Activated CD4-positive, alpha-beta T cell treated with anti-CD3 and anti-CD28 coated beads, Interleukin-2, amount 50 U/mL, for 16 hours (primary cell): ENCODE data around the gene BAG5.

Source experiments
- DNase-seq: peaks from one replicate; pipeline ENCODE4 v3.0.0-alpha.2; 2020

Gene BAG5

DNA sequence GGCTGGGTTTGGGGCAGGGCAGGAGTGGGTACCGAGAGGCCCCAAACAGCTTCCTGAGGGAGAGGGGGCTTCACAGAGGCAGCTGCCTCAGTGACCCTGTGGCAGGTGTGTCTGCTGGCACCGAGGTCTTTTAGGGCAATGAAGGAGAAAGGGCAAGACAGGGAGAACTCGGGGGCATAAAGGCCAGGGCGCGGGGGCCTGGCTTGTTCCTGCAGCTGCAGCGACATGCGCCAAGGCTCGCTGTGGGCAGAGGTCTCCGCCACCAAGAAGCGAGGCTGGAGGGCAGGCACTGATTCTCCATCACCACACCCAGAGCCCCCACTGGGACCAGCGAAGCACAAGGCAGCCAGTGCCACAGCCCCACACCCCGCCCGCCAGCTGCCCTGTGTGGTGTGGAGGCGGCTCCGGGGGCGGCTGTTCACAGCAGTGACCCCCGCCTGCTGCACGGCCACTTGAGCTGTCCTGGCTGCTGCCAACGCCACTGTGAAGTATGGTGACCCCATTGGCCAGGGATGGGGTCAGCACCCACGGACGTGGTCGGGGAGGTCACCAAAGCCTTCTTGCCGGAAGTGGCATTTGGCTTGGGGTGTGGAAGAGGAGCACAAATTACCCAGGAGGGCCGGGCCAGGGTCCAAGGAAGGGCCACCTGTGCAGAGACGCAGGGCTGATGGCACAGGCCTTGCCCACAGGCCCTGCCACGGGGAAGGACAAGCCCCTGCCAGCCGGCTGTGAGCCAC is 16.4 kb downstream of the BAG5 start:
- DNase-seq, result no peak

- DNase-seq, result no peak
These were observed 17.1 kb downstream of the BAG5 start for GRCh38 chr14:103545219-103545914.

DNA sequence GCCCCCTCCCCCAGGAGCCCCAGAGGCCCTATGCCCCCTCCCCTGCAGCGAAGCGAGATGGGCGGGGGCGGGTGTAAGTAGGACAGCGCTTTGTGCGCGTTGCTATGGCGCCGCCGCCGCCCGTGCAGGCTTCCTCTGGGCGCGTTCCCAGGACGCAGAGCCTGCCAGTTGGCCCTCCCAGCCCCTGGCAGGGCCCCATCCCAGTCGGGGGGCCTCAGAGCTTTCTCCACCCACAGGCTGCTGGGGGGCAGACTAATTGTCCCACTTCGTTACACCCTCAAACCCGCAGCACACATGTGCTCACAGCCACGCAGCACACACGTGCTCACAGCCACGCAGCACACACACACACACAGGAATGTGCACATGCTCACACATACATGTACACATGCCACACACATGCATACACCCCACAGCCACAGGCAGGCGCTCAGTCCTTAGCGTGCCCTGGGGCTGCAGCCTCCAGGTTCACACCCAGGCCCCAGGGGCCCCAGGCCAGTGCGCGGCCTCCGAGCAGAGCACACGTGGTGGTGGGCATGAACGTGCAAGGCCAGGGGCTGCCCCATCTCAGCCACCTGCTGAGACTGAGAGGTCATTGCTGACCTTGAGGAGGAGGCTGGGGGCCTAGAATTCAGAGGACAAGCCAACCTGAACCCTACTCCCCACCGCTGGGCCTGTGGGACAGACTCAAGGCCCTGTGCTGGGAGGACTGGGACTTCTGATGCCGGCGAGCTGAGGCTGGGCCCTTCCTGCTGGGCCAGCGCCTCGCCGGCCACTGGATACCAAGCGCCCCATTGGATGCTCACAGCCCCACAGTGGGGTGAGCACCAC is 17.9 kb downstream of the BAG5 start:
- DNase-seq, result no peak

- no peak for DNase-seq
These were observed 18.6 kb downstream of the BAG5 start for GRCh38 chr14:103543721-103544387.

- no peak for DNase-seq
These were observed 19.3 kb downstream of the BAG5 start for GRCh38 chr14:103543140-103543539.

GRCh38 chr14:103542605-103543088 is 19.8 kb downstream of the BAG5 start:
- no peak for DNase-seq

GRCh38 chr14:103541709-103542604 is 20.5 kb downstream of the BAG5 start:
- no peak for DNase-seq

GRCh38 chr14:103540821-103541708 is 21.4 kb downstream of the BAG5 start:
- DNase-seq, result no peak

DNA sequence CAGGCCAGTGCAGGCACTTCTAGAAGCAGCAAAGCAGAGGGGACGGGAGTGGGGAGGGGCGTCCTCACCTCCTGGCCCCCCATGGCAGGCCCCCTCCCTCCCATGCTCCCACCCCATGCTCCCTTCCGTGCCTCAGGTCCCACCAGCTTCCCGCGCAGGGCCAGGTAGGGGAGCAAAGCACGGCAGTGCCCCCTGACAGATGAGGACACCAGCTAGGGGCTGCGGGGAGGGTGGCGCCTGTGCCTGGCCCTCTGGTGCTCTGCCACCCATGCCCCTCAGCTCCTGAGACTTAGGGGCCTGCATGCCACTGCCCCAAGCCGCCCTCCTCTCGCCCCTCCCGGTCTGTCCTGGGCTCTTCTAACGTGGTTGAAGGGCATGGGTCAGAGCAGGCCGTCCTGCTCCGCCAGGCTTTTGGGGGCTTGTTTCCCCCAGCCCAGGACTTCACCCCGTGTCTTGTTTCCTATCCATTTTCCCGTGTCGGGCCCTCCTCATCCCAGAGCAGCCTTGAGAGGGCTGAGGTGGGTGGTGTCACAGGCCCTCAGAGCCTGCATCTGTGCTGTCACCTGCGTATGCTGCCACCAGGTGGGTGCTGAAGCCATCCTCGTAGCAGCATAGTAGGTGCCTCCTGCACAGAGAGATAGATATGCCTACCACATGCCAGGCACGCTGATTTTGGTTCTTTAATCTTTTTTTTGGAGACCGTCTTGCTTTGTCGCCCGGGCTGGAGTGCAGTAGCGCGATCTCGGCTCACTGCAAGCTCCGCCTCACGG is 23.2 kb downstream of the BAG5 start:
- DNase-seq, result no peak

- DNase-seq, result no peak
These were observed 24.0 kb downstream of the BAG5 start for GRCh38 chr14:103538291-103539055.

GRCh38 chr14:103537175-103537990 is 25.1 kb downstream of the BAG5 start:
- DNase-seq, result no peak

- no peak for DNase-seq
These were observed 25.8 kb downstream of the BAG5 start for GRCh38 chr14:103536693-103537092.

DNA sequence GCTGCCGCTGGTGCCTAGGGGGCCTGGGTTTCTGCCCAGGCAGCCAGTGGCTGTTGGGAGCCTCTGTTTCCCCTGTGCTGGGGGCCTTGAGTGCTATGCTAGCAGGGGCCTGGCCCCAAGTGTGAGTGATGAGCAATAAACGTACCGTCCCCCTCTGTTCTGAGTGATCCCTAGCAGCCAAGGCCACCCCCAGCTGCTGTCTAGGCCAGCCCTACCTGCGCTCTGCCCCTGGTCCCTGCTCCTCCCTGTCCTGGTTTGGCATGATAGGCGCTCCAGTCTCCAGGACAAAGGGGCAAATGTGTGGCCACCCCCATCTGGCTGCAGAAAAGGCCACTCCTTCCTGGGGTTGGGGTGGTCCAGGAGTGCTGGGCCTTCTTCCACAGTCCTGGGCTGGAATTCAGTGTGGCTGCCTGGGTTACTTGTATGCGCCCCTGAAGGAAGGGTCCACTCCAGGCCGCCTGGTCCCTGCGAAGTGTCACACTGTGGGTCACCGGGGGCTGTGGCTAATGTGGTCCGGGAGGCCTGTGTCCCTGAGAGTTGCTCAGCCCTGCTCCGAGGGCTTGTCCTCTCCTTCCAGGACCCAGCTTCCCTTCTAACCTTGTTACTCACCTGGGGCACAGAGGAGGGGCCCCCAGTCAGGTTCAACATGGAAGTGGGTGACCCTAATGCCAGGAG is 26.4 kb downstream of the BAG5 start:
- DNase-seq, result no peak

DNA sequence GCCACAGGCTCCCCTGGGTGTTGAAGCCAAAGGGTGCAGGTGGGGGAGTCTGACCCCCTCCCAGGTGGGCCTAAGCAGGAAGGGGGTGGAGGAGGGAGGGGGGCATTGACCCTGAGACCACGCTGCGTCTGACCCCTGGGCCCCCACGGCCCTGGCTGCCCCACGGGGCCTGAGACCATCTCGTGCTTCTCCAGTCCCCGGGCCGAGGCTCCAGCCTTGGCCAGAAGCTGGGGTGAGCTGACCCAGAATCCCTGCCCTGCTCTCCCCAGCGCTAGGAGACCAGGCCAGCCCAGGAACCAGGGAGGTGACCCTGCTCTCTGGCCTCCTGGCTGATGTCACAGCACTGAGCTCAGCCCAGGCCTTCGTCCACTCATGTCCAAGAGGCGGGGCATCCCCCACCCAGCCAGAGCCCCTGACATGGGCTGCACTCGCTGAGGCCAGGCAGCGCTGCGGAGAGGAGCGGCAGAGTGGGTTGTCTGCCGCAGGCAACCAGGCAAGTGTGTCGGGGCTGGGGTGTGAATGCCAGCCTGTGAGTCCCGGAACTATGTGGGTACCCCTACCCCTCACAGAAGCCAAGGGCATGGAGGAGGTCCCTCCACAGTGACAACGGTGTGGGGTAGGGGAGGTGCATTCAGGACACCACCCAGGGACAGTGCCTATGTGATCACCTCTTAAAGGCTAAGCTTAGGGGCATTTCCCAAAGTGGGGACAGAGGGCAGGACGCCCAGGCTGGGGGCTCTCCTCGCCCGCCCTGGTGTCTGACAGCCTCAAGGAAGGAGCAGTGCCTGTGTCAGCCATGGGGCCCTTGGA is 27.2 kb downstream of the BAG5 start:
- no peak for DNase-seq

- no peak for DNase-seq
These were observed 27.8 kb downstream of the BAG5 start for GRCh38 chr14:103534576-103535061.

GRCh38 chr14:103533999-103534575 is 28.4 kb downstream of the BAG5 start:
- no peak for DNase-seq
